Stimulated activated CD4-positive, alpha-beta T cell treated with anti-CD3 and anti-CD28 coated beads, TNF-alpha, amount 100 ng/mL, for 24 hours (primary cell): ENCODE data around the gene MS4A14.
"Not testable (repeated sequence)": the region's sequence is repeated elsewhere in the genome, so short reads cannot be mapped to it uniquely, and the experiment has no call there.

ENCODE experiments used
- DNase-seq, 3 experiments: peaks; one replicate each; pipeline ENCODE4 v3.0.0-alpha.2; 2020; ENCODE audit warnings: low read depth in 3 of 3

The MS4A14 gene, protein sequence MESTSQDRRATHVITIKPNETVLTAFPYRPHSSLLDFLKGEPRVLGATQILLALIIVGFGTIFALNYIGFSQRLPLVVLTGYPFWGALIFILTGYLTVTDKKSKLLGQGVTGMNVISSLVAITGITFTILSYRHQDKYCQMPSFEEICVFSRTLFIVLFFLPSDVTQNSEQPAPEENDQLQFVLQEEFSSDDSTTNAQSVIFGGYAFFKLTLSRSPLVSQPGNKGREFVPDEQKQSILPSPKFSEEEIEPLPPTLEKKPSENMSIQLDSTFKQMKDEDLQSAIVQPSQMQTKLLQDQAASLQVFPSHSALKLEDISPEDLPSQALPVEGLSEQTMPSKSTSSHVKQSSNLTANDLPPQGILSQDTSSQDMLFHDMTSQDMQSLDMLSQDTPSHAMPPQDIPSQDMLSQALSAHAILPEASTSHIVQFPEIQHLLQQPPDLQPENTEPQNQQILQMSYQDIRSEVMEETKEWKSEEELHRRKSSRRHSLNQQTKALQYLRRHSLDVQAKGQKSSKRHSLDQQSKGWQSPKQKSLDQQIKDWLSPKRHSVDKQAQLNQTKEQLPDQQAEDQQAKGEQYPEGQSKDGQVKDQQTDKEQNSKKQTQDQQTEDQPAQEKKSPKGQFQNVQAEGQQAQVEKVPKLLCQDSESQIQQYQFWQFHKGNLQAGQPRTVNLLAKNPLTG

DNA sequence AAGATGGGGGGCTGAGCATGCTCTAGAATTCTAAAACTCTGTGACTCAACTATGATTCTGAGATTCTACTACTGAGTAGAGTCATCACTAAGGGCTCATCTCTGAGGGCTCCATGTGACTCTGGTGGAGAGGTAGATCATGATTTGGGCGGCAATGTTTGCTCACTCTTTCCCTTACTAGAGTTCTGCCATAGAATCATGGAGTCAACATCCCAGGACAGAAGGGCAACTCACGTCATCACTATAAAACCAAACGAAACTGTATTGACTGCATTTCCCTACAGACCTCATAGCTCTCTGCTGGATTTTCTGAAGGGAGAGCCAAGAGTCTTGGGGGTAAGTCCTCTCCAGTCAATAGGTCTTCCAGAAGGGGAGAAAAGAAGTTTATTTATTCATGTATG, at the start of gene MS4A14:
Gene MS4A14 (plus strand): TSS at position 78 of the 400 bp plus-strand sequence. CDS start 120 bp downstream, at position 198.
- no peak for DNase-seq

DNA sequence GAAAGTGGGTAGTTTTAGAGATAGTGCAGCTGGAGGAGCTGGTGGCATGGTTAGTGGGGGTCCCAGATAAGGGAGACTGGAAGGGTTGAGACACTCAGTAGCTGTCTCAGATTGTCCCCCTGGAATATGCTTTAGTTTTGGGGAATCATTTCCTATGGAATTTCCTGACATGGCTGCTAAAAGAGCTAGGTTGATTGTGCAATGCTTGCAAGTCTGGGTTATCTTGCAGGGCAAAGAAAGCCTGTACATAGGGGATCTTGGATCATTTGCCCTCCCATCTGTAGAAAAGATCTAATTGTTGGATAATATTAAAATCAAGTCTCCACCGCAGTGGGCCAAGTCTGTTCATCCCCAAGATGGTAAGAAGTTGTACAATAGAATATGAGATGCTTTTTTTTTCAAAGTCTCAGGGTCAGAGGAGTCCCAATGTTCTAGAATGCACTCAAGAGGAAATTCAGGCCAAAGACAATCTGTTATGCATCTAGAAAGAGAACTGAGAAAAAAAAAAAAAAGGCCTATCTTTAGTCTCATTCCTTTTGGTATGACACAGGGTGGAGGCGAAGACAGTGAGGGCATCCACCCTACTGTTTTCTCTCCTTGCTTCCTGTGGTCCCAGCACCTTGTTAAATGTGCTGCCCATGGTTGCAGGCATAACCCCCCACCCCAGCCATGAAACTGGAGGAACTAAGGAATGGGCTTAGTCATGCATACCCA, 49.0 kb upstream of the MS4A14 start:
- no peak for DNase-seq

DNA sequence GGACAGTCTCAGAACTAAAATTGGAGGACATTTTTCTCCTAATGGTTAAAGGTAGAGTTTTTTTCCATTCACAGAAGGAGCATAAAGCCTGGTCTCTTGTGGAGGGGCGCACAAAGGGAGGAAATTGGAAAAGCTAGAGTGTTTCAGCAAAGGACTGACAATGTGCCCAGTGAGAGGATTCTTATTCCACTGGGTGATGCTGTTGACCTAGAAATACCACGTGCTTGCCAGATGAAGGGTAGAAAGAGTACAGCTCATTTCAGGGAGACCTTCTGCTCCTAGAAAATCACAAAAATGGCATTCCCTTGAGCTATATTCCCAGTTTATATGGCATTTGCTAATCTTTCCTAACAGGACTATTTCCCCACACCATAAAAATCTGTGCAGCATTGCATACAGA, 48.1 kb upstream of the MS4A14 start:
- no peak for DNase-seq

DNA sequence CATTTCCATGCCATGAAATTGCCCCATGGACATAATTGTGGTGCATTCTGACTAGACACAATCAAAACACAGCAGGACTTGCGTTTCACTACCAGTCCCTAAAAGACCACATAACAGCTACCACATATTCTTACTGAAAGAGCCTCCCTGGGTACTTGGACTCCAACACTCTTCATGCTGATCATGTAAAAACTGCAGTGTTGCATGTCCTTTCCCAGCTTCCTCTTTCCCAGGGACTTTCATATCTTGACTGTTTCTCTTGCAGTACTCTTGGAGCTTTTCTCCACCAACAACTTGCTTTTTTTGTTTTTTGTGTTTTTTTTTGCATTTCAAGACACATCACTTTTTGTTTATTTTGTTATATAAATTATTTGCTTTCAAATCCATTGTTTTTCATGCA, 46.3 kb upstream of the MS4A14 start:
- DNase-seq: no peak

DNA sequence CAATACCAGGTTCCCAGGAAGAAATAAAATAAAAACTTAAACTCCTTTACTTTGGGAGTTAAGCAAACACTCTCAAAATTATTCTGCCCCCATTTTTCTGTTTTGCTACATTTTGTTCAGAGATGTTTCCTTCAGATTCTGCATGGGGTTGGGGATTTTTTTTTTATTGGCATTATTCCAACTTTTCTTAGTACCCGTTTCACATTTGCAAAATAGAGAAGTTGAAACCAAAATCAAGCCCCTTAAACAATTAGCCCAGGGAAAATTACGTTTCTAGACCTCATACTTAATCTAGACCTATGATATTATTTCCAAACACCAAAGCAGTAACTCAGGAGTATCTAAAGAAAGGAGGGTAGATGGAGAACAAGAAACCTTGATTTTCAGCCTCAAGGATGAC, 38.5 kb upstream of the MS4A14 start:
- DNase-seq: no peak

DNA sequence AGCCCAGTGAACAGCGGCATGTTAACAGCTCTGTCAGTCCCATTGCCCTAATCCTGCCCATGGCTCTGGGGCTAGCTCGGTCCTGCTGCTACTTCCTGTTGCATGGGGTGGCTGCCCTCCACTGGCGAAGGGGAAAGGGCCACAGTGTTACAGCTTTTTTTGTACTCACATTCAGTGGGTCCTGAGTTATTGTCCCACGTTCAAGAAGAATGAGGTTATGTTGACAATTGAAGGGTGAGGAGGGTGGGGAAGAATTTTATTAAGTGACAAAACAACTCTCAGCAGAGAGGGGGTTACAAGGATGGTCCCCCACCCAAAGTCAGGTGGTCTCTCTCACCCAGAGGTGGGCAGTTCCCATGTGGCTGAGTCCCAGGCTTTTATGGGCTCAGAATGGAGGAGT, 35.6 kb upstream of the MS4A14 start:
- DNase-seq: no peak

DNA sequence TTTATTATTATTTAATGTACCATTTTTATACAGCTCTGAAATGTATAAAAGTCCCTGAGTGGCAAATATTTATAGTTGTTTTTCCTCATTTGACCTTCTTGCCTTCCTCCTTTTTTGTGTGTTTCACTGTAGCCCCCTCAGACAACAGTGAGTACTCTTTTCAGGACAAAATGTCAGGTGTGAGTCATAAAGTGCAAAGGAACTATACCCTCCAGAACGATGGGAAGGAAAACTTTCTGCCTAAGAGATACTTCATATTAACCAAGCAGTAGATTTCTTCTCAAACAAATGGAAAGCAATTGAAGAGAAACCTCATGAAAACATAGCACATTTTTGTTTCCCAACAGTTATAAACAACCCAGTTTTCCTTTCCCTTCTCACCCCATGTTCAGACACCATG, 34.0 kb upstream of the MS4A14 start:
- DNase-seq: no peak

DNA sequence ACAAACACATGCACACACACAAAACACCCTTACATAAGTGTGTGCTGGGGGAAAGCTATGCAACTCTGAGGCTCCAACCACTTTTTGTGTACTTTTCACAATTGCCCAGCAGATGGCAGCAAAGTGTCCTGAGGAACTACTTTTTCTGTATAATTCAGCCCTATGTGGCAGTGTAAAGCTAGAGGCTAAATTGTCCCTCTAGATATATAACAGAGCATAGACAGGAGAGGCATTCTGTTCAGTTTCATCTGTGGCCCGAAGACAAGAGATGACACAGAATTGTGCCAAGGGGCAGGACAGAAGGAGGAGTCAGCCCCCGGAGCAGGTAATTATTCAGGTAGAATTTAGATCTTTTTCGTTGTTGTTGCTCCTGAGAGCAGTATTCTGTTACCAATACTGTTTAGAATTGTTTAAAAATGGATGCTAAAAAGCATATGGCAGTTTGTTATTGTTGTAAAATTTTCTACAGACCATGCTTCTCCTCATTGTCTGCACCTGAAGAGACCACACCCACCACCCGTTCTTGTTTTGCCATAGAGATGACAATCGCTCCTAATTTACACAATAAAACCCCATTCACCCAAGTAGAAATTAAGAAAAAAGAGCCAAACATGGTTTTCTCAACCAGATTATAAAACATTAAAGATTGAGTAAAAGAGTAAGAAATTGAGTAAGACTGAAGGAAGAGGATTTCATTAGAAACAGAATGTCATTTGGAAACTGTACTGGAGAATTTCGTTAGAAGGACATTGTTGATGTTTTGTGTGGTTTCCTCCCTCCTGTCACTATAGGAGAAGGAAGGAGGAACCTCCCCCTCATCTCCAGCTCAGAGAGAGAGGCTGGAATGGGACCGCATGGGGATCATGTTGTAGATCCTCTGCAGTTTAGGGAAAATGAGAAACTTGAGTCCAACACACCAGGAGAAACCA, 32.5 kb upstream of the MS4A14 start:
- peak; percentile 17 to 41 (median 38) for DNase-seq

DNA sequence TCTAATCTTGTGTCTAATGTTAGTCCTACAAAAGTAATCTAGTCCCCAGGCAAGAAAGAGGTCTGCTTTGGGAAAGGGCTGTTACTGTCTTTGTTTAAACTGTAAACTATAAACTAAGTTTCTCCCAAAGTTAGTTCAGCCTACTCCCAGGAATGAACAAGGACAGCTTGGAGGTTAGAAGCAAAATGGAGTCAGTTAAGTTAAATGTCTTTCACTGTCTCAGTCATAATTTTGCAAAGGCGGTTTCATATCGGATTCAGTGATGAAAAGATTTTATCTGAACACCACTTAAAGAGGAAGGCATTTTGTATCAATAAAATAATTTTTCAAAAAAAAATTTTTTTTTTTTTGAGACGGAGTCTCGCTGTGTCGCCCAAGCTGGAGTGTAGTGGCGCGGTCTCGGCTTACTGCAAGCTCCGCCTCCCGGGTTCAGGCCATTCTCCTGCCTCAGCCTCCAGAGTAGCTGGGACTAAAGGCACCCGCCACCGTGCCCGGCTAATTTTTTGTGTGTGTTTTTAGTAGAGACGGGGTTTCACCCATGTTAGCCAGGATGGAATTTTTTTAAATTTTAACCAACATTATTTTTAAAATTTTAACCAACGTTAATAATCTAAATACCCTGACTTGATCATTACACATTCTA, 29.9 kb upstream of the MS4A14 start:
- not testable (repeated sequence) for DNase-seq

DNA sequence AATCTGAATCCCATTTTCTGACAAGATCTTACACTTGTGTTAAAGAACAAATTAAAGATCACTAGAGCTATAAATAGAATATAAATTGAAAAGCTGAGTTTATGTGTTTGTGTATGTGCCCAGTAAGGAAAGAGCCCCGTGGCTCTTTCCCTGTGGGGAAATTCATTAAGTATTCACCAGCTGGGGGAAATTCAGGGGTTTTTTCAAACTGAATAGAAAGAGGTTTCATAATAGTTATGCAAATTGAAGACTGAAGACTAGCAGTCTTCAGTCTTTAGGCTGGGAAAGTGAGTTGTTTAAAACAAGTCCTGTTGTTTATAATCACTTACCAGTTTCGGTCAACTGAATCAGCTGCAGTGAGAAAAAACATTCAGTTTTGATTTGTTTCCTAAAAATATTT, 29.2 kb upstream of the MS4A14 start:
- no peak for DNase-seq

DNA sequence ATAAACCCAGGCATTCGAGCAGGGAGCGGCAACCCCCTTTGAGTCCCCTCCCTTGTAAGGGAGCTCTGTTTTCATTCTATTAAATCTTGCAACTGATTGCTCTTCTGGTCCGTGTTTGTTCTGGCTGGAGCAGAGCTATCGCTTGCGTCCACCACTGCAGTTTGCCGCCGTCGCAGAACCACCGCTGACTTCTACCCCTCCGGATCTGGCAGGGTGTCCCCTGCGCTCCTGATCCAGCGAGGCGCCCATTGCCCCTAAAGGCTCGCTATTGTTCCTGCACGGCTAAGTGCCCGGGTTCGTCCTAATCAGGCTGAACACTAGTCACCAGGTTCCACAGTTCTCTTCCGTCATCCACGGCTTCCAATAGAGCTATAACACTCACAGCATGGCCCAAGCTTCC, 28.4 kb upstream of the MS4A14 start:
- DNase-seq: no peak

DNA sequence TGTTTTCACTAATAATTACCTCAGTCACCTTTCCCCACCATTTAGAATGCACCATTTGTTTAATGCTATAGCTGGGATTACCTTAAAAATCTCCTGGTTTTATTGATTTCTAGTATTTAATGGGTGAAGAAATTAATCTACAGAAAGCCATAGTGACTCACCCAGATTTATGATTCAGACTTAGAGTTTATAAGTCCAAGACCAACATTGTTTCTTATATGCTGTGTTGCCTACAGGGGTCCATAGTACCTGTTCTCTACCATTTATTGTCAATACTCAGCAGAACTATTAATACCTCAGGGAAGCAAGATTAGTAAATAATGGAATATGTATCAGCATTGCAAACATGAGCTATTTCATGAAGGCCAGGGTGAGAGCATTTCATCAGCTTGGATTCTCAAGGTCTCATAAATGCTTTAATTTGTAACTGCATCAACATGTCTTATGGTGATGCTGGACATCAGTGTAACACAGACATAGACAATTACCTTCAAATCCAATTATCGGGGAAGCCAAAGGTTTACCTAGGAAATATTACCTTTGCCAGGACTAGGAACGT, 25.9 kb upstream of the MS4A14 start:
- no peak for DNase-seq

DNA sequence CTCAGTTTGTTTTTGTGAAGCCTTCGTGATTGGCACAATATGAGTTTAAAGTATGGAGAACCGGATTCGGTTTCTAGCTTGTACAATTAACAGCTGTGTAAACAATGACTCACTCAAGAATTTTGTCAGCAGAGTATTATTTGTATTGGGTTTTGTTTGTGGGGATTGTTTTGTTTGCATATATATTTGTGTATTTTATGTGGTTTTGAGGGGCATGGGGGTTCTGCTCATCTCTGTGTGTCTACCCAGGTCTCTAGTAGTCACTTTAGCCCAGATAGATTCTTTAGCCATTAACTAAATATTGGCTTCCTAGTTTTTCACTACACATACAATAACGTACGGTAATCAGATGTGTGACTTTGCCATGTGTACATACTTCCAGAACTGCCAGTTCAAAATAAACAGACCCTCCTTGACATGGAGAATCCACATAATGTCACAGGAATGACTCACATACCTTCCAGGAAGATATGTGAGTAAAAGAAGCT, 25.4 kb upstream of the MS4A14 start:
- DNase-seq: no peak

DNA sequence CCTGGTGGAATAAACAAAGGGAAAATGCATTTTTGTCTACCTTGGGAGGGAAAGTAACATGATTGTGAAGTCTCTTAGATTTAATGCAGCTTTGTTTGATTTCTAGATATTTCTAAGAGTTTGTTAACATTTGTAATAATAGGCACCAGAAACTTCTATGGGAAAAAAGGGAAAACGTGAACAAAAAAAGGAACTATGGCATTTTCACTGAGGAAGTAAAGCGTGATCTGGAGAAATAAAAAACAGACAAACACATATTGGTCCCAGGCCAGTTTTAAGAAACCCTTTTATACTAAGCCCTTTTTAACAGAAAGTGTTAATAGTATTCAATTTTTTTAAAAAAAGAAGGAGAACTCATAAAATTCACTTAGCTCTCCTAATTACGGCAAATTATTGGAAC, 24.9 kb upstream of the MS4A14 start:
- DNase-seq: no peak

DNA sequence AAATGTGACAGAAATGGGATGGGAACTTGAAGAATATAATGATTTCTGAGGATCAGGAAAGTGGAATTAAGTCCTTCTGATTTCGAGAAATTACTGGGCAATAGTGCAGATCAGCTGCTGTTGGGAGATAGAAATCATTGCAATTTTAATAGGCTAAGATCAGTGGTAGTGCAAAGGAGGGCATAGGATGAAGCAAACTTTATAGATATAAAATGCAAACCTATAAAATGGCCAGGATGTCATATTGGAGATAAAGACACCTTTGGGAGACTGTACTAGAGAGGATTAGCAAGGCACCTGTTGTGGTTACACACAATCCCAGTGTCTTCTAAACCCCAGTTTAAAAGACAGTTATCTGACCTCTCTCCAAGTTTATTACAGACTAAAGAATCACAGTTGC, 24.4 kb upstream of the MS4A14 start:
- DNase-seq: no peak

DNA sequence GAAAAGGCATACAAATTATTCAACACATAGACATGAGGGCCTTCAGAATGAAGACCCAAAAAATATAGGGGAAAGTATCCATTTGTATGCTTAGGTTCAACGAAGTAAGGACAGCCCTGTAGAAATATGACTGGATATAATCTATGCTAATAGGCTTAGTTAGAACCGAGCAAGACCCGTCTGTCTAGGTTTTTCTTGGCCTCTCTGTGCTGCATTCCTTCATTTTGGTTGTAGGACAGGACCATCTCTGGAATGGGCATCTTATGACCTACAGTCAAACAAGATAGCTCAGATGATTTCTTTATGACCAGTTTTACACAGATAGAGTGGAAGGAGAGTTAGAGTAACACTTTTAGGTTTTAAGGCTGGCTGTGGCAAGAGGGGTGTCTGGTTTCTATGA, 23.5 kb upstream of the MS4A14 start:
- DNase-seq: no peak

DNA sequence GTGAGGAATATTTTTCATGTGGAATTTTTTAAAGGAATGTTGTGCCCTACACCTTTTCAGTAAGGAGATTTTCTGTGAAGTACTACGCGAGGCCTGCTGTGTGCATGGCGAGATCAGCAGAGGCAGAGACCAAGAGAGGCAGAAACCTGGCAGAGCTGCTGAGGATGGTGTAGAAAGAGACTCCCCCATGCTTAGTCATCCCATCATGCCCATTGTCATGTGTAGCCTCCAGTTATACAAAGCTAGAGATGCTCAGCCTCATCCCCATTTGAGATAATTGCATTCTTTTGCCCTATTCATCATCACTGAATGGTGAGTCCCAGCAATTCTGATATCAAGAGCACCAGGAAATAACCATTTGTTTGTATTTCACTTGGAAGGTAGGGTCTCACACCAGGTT, 20.9 kb upstream of the MS4A14 start:
- DNase-seq: no peak

DNA sequence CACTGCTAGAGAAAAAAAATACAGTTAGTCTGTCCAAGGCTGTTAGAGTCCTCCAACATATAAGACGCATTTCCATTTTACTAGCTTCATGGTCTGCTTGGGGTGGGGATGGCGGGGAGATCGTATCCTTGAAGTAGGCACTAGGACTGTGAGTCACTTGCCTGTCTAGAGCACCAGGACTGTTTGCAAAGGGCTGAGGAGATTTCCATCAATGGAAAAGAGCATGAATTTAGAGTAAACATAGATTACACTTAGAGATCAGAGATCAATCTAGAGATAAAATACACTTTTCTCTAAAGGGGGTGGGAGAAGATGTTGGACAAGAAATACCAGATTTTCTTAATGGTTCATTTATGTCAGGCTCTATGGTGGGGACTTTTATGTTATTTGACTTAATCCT, 19.7 kb upstream of the MS4A14 start:
- no peak for DNase-seq

DNA sequence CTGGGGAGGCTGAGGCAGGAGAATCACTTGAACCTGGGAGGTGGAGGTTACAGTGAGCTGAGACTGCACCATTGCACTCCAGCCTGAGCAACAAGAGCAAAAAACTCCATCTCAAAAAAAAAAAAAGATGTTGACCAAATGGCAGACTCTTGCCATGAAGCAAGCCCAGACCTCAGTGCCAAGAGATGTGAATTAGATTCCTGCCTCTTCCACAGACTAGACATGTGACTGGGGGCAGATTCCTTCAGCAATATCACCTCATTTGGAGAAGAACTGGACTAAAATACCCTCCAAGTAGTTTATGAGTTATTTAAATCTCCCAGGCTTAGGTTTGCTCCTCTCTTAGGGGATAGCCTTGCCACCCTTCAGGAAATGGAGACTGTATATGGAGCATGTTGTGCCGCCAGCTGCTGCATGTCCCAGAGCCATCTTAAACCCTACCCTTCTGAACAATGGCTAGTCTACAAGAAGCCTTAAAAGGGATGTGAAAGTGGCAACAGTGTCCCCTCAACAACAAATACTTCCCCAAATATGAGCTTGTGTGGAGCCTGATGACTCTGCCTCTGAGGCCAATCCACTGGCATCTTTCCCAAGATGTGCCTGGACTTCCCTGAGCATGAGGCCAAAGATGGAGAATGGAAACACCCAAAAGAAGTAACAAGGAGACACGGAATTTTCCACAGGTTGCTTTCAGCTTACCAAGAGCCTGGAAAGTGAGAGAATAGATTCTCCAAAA, 18.7 kb upstream of the MS4A14 start:
- DNase-seq: no peak

DNA sequence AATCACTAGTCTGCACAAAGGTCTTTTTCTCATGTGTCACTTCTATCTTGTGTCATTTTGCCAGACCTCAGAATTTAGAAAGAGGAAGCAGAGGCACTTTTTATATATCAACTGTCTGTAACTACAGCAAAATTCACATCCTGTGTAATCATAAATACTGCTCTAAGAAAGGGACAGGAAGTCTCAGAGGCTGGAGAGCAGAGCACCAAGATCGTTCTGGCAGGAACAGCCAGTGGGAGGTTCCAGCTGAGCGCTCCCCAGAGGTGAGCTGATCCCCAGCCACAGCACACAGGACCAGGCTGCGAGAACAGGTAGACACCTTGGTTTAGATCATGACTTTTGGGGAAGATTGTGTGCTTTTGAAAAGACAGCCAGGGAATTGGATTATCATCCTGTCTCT, 17.9 kb upstream of the MS4A14 start, which contains the start of gene MS4A7:
Gene MS4A7 (plus strand): TSS at position 179 of the 400 bp plus-strand sequence. CDS start 4,610 bp downstream, outside the sequence.
- DNase-seq: no peak
